Breast epithelium (tissue), 4 donors: Measurements from ENCODE around the gene ZSWIM1. TPM values are rescaled to one million over a fixed set of nuclear protein-coding genes. Genes with fewer than 3 reads are reported as not detected.
A peak's percentile ranks its signal among the peaks of the same experiment; 100 is the strongest.

Experiments
- DNase-seq, 2 donors: peaks; one replicate each; pipeline ENCODE4 v3.0.0-alpha.2; 2019; ENCODE audit warnings: low spot score in 2 of 2
- H3K27ac ChIP-seq, 2 donors: fragments of 200-600 bp; sonication (generic) in 1 of 2; one replicate each; pipeline ENCODE4 v1.5.1; 2016 to 2019; ENCODE audit warnings: mild to moderate bottlenecking in 1 of 2
- H3K27me3 ChIP-seq, 2 donors: fragments of 200-600 bp; sonication (generic) in 1 of 2; one replicate each; pipeline versions ENCODE4 v1.5.1 to v1.6.0; 2017 to 2019; ENCODE audit warnings: control low read depth in 1 of 2, mild to moderate bottlenecking in 1 of 2
- H3K36me3 ChIP-seq: fragments of 200-600 bp; one replicate; pipeline ENCODE4 v1.5.1; 2019
- H3K4me1 ChIP-seq, 2 donors: fragments of 200-600 bp; sonication (generic); one replicate each; pipeline ENCODE4 v1.5.1; 2016 to 2019; ENCODE audit warnings: control low read depth in 1 of 2
- H3K4me3 ChIP-seq, 3 donors: fragments of 200-600 bp; sonication (generic); 1 replicate in 2 of 3; 2 replicates in 1 of 3; pipeline ENCODE4 v1.5.1; 2016 to 2019; ENCODE audit warnings: mild to moderate bottlenecking in 3 of 3, moderate library complexity in 2 of 3
- H3K9me3 ChIP-seq, 2 donors: fragments of 200-600 bp; sonication (generic) in 1 of 2; one replicate each; pipeline ENCODE4 v1.5.1; 2016 to 2019; ENCODE audit warnings: control low read depth in 1 of 2
- CTCF ChIP-seq, 3 donors: fragments of 450-650 bp; IDR thresholded peaks; one replicate each; pipeline ENCODE4 v1.5.1; 2016 to 2017; ENCODE audit warnings: antibody characterized with exemption in 3 of 3, mild to moderate bottlenecking in 3 of 3, moderate library complexity in 3 of 3
- POLR2A ChIP-seq: fragments of 450-650 bp; IDR thresholded peaks from one replicate; pipeline ENCODE4 v1.6.1; 2016; ENCODE audit warnings: antibody characterized with exemption, mild to moderate bottlenecking, moderate library complexity
- POLR2AphosphoS5 ChIP-seq, 3 donors: sonication (generic); formaldehyde crosslinking; IDR thresholded peaks; one replicate each; pipeline ENCODE4 v1.6.1; 2017; ENCODE audit warnings: antibody characterized with exemption in 3 of 3
- intact Hi-C: fragments of 100-400 bp; cut with DNase I; formaldehyde crosslinking; loops from one replicate; pipeline ENCODE4 v1.15.1; 2023; ENCODE audit warnings: low total_unique reads
- total RNA-seq, 3 donors: library from RNA; depleted of rRNA; stranded (reverse); fragments of >200 nt; gene quantifications; one replicate each; pipeline ENCODE4 v1.1.0, GENCODE V29; 2016

Gene ZSWIM1
- total RNA-seq, 3 donors from 2014 or later: 6.9 to 11.4 (median 7.5) TPM

- H3K4me1 ChIP-seq: peaks cover 0 to 7% of the 10 kb centered on the region in 2 donors
Observed at GRCh38 chr20:45921337-45922189, 40.5 kb downstream of the ZSWIM1 start.

GRCh38 chr20:45924391-45925261 is 43.6 kb downstream of the ZSWIM1 start:
- peaks cover 0 to 7% of the 10 kb centered on the region in 2 donors for H3K4me1 ChIP-seq
- H3K27me3 ChIP-seq: no peaks in the 10 kb centered on the region
- no peaks in the 10 kb centered on the region for H3K9me3 ChIP-seq
- H3K4me3 ChIP-seq: peak overlapping the region in 2 of 3 donors; percentile 16 to 39
- TF ChIP-seq POLR2A (no peak), POLR2AphosphoS5 (IDR thresholded peaks at IDR 0.05) (no peak), CTCF (IDR thresholded peaks at IDR 0.05) (no peak)
- intact Hi-C loops: no loop called here
- H3K36me3 ChIP-seq: no peaks in the 10 kb centered on the region
- DNase-seq: no peak
- peak overlapping the region; percentile 54 to 86 for H3K27ac ChIP-seq

More at GRCh38 chr20:45921337-45922189, 40.5 kb downstream of the ZSWIM1 start:
- no peaks in the 10 kb centered on the region for H3K36me3 ChIP-seq
- no peaks in the 10 kb centered on the region for H3K27me3 ChIP-seq
- intact Hi-C loops: no loop called here
- no peaks in the 10 kb centered on the region for H3K9me3 ChIP-seq
- DNase-seq: no peak
- H3K4me3 ChIP-seq: no peak overlapping the region
- TF ChIP-seq POLR2AphosphoS5 (IDR thresholded peaks at IDR 0.05): no peak
- TF ChIP-seq CTCF (IDR thresholded peaks at IDR 0.05): no peak
- TF ChIP-seq POLR2A: no peak
- H3K27ac ChIP-seq: peak overlapping the region in 1 of 2 donors; percentile 87

GRCh38 chr20:45925821-45926506 is 44.9 kb downstream of the ZSWIM1 start:
- TF ChIP-seq CTCF (IDR thresholded peaks at IDR 0.05) (no peak), POLR2AphosphoS5 (IDR thresholded peaks at IDR 0.05) (no peak), POLR2A (no peak)
- H3K36me3 ChIP-seq: no peaks in the 10 kb centered on the region
- peak overlapping the region; percentile 7 to 86 for H3K27ac ChIP-seq
- no peaks in the 10 kb centered on the region for H3K27me3 ChIP-seq
- H3K4me1 ChIP-seq: peaks cover 0 to 3% of the 10 kb centered on the region in 2 donors
- DNase-seq: no peak
- intact Hi-C loops: no loop called here
- no peak overlapping the region for H3K4me3 ChIP-seq
- no peaks in the 10 kb centered on the region for H3K9me3 ChIP-seq

- Histone ChIP-seq H3K4me3 (no peak overlapping the region), H3K27me3 (no peaks in the 10 kb centered on the region), H3K27ac (no peak overlapping the region), H3K36me3 (no peaks in the 10 kb centered on the region), H3K9me3 (no peaks in the 10 kb centered on the region), H3K4me1 (peaks cover 0 to 3% of the 10 kb centered on the region in 2 donors)
- no peak for DNase-seq
- TF ChIP-seq CTCF (IDR thresholded peaks at IDR 0.05): no peak
- TF ChIP-seq POLR2A: no peak
- TF ChIP-seq POLR2AphosphoS5 (IDR thresholded peaks at IDR 0.05): no peak
- intact Hi-C loops: no loop called here
Observed at GRCh38 chr20:45926731-45927070, 45.7 kb downstream of the ZSWIM1 start.
